HUDEP-2 (cell line): ENCODE measurements around the gene STX10.
A peak's percentile ranks its signal among the peaks of the same experiment; 100 is the strongest.
"Not testable (repeated sequence)": the region's sequence is repeated elsewhere in the genome, so short reads cannot be mapped to it uniquely, and the experiment has no call there.

ENCODE experiments used
- DNase-seq, 76 experiments: peaks; one replicate each; lab custom pipeline; 2025; ENCODE audit not compliant: unreplicated experiment in 76 of 76; lab: John Stamatoyannopoulos, UW

STX10 gene

DNA sequence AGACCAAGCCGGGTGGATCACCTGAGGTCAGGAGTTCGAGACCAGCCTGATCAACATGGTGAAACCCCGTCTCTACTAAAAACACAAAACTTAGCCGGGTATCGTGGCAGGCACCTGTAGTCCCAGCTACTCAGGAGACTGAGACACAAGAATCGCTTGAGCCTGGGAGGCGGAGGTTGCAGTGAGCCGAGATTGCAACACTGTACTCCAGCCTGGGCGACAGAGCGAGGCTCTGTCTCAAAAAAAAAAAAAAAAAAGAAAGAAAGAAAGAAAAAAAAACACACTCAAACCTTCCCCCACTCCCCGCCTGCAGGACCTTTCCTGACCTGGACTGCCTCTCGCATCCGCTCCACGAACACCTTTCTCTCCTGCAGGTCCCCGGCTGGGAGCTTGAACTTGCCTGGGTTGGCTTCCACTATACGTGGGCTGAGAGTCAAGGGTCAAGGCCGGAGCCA lies 975 bp downstream of the STX10 start:
- DNase-seq, result not testable (repeated sequence)

DNA sequence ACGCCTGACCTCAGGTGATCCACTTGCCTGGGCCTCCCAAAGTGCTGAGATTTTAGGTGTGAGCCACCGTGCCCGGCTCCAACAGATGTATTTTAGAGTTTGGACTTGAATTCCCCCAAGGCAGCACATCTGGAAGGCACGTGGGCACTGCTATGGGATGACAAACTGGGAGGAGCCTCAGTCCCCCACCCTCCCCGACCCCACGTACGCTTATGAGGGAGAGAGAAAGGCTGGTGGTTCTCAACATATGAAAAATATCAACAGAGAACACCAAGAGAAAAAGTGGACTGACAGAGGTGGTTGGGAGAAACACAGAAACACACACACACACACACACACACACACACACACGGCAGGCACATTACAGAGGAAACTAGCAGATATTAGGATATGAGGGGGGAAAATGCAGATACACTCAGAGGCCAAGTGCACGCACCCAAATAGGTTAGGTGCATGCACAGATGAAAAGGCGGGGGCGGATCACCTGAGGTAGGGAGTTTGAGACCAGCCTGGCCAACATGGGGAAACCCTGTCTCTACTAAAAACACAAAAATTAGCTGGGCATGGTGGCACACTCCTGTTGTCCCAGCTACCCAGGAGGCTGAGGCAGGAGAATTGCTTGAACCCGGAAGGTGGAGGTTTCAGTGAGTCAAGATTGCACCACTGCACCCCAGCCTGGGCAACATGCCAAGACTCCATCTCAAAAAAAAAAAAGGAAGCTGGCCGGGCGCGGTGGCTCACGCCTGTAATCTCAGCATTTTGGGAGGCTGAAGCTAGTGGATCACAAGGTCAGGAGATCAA lies 3.2 kb downstream of the STX10 start:
- DNase-seq, result peak in 55 of 76 experiments; percentile 15 to 67 (median 43)

DNA sequence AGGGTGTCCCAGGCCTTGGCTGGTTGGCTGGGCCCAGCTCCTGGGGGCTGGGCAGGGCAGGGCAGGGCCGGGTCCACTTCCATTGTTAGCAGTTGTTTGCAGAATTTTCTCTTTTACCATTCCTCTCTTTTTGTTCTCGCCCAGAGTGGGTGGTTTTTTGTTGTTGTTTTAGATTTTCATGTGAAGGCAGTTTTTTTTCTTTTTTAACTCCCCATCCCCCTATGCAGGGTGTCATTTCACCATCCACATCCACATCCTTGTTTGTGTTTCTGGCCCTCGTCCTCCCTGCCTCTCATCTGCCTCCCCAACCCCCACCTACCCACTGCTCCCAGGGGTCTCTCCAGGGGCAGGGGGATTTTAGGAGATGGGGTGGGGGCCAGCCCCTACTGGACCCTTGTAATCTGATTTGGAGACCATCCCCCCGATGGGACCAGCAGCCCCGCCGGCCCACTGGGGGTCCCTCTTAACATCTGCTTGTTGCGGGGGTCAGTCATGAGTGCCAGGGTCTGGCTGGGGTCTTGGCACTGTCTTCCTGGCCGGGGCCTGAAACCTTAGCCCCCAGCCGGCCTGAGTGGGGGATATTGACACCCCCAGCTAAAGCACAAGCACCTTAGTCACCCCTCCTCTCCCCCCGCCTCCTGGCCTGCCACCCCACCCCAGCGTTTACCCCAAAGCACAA lies 10.4 kb downstream of the STX10 start:
- DNase-seq, result no peak

DNA sequence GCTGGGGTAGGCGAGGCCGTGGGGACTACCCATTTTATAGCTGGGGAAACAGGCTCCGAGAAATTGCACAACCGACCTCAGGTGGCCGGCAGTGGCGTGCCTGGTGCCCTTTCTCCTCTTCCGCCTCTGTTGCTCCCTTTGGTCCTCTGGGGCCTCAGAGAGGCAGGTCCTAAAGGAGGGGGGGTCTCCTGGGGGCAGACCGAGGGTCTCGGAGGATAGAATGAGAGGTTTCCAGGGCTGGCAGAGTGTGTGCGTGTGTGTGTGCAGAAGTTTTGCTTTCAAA lies 11.3 kb downstream of the STX10 start:
- no peak for DNase-seq

DNA sequence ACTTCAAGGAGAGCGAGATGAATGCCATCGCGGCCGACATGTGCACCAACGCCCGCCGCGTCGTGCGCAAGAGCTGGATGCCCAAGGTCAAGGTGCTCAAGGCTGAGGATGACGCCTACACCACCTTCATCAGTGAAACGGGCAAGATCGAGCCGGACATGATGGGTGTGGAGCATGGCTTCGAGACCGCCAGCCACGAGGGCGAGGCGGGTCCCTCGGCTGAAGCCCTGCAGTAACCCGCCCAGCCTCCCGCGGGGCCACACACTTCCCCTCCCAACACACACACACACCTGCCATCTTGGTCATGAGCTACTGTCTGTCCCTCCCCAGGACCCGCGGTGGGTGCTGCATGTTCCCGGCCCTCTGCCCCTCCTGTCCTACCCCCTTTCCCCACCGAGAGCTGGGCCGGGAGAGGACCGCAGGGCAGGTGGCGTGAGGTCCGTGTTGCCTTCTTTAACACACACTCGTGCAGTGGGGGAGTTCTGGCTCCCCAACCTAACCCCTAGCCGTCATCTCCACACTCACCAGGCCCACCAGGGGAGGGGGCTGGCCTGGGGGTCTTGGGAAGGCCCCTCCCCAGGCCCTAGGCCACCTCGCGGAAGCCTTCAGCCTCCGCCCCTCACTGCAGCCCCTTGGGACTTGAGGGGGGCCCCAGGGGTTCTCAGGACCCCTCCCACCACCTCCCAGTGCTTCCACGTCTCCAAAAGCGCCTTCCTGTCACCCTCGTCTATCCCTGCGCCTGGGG lies 11.8 kb downstream of the STX10 start:
- DNase-seq, result no peak

DNA sequence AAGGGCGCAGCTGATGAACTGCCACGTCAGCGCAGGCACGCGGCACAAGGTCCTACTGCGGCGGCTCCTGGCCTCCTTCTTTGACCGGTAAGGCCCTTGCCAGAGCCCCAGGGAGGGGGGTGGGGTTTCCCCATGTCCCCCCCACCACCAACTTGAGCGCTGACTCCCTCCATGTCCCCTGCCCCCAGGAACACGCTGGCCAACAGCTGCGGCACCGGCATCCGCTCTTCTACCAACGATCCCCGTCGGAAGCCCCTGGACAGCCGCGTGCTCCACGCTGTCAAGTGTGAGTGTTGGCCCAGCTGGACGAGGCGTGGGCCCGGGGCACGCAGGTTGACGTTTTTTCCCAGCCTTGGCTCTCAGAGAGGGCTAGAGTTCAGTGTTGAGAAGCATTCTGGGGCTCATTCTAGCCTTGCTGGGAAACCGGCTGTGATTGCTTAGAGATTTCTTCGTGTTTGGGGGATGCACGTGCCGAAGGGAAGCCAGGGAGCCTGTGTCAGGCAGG lies 12.8 kb downstream of the STX10 start:
- no peak for DNase-seq

DNA sequence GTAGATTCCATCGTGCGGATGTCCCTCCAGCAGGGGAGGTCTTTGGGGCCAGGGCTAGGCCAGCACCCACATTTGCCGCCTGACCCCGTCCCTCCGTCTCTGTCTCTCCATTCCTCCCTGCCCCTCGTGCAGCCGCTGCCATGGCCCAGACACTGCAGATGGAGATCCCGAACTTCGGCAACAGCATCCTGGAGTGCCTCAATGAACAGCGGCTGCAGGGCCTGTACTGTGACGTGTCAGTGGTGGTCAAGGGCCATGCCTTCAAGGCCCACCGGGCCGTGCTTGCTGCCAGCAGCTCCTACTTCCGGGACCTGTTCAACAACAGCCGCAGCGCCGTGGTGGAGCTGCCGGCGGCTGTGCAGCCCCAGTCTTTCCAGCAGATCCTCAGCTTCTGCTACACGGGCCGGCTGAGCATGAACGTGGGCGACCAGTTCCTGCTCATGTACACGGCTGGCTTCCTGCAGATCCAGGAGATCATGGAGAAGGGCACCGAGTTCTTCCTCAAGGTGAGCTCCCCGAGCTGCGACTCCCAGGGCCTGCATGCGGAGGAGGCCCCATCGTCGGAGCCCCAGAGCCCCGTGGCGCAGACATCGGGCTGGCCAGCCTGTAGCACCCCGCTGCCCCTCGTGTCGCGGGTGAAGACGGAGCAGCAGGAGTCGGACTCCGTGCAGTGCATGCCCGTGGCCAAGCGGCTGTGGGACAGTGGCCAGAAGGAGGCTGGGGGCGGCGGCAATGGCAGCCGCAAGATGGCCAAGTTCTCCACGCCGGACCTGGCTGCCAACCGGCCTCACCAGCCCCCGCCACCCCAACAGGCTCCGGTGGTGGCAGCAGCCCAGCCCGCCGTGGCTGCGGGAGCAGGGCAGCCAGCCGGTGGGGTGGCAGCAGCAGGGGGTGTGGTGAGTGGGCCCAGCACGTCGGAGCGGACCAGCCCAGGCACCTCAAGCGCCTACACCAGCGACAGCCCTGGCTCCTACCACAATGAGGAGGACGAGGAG lies 14.8 kb downstream of the STX10 start:
- DNase-seq, result no peak

DNA sequence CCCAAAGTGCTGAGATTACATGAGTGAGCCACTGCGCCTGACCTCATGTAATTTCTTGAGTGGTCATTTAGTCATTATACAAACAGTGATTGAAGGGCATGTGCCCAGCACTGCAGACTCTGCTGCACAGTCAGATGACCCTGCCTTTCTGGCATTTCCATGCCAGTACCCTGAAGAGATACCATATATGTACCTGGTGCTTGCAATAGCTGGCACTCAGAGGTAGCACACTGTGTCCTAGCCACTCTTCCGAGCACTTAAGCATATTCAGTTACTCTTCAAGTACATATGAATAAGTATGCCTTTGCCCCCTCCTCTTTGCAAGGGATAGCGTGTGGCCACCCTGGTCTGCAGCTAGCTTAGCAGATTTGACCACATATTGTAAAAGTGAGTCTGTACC lies 15.5 kb downstream of the STX10 start:
- DNase-seq, result no peak

DNA sequence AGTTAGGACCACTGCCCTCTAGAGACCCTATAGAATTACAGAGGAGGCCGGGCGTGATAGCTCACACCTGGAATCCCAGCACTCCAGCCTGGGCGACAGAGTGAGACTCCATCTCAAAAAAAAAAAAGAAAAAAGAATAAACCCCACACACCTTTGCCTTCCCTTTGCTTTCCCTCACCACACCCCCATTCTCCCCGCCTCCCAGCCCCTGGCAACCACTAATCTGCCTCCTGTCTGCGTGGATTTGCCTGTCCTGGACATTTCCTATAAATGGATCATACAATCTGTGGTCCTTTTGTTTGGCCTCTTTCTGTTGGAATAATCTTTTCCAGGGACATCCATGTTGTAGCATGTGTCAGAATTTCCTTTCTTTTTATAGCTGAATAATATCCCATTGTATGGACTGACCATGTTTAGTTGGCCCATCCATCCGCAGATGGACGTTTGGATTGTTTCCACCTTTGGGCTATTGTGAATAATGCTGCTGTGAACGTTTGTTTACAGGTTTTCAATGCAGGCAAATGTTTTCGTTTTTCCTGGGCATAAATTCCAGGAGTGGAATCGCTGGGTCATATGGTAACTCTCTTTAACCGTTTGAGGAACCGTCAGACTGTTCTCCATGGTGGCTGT lies 16.8 kb downstream of the STX10 start:
- no peak for DNase-seq

DNA sequence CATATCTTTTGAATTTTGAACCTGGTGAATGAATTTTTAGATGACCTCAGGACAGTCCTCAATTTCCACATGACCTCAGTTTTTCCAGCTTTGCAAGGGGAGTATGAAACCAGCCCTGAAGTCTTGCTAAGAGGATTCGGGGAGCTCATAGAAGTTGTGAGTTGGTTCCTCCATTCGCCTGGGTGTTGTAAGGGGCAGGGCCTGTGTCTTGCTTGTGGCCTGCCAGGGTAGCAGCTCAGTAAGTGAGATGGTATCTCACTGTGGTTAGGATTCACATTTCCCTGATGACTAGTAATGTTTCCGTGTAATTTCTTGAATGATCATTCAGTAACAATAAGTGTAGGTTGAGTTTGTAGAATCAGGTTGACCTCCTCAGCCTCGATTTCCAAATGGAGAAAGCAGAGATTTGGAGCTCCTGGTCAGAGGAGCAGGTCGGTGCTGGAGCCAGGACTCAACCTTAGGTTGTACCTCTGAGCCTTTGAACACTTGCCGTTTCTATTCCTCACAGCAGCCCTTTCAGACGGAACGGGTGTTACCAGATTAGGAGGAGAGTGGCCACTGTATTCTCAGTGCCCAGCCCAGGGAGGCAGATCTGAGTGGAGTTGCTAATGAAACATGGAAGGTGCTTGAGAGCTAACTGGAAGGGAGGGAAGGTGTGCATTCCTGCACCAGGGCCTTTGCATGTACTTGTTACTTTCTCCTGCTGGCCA lies 17.5 kb downstream of the STX10 start:
- DNase-seq, result peak in 62 of 76 experiments; percentile 15 to 86 (median 51)

DNA sequence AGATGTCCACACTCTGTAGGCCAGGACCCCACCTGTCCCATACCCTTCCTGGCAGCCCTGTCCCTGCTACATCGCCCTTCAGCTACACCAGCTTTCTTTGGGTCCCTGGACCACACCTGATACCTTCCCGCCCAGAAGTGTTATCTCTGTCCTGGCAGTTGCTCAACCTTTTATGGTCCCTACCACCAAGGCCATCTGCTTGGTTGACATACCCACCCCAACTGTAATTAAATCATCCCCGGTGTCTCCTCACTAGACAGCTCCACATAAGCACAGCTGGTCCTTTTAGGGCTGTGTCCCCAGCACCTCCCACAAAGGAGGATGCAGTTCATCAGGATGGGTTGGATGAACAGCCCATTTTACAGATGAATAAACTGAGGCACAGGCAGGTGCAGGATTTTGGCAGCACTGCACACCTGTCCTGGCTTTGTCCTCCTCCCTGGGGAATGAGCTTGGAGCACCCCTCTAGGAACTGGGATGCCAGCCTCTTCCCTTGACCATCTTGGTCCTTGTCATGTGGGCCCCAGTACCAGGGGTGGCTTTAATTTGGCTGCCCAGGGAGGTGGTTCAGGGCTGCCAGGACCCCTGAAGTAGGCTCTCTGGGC lies 19.2 kb downstream of the STX10 start:
- DNase-seq, result no peak

DNA sequence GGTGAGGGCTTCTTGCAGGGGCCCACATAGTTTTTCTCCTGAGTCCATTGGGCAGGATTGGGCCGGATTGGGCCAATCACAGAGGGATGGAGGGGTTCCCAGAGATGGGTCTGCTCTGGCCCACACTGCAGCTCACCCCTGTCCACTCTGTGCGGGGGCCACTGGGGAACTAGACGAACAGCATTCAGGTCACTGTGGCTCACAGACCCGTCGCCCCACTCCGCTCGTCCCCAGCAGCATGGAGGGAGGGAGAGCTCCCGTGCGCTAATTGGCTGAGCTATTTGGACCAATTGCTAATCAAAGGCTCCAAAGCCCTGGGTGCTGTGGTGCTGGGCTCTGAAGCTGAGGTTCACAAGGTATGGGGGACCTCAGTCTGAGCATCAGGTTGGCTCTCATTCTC lies 20.8 kb downstream of the STX10 start:
- DNase-seq, result no peak

DNA sequence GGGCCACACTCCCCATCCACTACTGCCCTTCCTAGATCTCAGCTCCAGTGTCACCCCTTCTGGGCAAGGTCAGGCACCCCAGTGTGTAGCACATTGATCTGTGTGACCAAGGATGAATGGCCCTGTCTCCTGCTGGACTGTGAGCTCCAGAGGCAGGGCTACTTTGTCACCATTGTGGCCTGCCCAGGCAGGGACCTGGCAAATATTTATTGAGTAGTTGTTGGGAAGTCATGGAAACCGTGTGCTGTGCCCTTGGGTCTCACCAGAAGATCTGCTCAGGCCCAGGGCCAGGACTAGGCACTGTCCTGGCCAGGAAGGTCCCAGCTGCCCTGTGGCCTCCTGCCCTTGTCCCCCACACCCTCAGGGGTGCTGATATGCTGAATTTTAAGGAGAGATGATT lies 21.6 kb downstream of the STX10 start:
- DNase-seq, result no peak

DNA sequence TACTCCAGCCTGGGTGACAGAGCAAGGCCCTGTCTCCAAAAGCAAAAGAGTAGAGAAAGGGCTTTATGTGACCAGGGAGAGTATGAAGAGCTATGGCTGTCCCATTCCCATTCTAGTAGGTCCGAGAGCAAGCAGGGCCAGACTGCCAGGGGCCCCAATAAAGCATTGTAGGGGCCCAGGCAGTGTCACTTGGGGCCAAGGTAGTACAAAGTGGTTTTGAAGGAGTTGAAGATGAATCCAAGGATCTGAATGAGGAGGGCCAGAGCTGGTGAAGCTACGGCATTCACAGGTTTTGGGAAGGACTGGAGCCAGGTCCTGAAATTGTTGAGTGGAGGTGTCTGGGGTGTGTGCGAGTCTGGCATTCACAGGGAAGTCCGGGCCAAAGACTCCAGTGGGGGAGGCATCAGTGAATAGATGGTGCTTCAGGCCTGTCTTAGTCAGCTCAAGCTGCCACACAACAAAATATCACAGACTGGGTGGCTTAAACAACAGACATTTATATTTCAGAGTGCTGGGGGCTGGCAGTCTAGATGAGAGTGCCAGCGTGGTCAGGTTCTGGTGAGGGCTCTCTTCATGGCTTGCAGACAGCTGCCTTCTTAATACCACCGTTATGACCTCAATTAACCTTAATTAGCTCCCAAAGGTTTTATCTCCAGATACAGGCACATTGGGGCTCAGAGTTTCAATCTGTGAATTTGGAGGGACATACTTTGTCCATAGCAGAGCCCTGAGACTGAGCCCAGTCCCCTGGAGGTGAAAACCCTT lies 22.2 kb downstream of the STX10 start:
- DNase-seq, result no peak

DNA sequence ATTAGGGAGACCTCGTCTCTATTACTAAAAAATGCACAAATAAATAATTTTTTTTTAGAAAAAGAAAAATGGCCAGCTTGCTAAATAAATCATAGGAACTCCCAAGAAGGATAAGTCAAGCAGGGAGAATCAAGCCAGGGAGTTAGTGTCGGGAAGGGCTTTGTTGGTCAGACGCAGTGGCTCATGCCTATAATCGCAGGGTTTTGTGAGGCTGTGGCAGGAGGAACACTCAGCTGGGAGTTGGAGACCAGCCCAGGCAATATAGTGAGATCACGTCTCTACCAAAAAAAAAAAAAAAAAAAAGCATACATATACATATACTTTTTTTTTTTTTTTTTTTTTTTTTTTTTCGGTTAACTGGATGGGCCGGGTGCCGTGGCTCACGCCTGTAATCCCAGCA lies 23.1 kb downstream of the STX10 start:
- DNase-seq, result no peak

DNA sequence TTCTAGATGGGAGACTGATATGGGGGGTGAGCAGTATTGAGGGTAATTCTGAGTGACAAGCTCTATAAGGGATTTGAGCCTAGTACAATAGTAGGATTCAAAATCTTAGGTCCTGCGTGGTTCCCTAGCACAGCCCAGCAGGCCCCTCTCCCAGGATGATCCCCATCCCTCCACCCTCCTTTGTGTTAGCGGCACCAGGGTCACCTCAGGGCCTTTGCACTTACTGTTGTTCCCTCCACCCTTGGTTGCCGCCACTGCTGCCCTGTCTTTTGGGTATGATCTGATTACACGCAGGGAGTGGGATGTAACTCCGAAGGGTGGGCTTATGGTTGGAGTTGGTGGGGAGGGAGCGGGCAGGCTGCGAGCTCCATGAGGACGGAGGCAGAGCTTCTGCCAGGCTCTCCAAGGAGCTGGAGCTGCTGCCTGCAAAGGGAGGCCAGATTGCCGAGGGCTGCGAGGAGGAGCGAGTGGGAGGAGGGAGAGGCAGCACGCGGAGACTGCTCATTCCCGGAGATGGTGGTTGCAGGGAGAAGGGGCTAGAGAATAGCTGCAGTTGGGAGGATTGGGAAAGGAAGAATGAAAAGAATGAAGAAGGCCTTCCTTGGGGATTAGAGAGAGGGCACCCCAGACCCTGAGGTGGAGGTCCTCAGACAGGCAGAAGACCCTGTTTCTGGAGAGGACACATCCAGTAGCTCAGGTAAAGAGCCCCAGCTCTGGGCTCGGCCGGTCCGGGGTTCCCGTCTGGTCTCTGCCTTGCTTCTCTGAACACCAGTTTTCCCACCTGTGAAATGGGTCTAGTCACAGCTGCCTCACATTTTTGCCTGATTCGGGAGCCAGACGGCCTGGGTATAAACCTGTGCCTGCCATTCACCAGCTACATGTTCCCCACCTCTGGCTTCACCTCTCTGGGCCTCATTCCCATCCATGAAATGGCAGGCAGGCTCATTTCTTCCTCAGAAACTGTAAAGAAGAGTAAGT lies 26.9 kb downstream of the STX10 start:
- DNase-seq, result no peak

DNA sequence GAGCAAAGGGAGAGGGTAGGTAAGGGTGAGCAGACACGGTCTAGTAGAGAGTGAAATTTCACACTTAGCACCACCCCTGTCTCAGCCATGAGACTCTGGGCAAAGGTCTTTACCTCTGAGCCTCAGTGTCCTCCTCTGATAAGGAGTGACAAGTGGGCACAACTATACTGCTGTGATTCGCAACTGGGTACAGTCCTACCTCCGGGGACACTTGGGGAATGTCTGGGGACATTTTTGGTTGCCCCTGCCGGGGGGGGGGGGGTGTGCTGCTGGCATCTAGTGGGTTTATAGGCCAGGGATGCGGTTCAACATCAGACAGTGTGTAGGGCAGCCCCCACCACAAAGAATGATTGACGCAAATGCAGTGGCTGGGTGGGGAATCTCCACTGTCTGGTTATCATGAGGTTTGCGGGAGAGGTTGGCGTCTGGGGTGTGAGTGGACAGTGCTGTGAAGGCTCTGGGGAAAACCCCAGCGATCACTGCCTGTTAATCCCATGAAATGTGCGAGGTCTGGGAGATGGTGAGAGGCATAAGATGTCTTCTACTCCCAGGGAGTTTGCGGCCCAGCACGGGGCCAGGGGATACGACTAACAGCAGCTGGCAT lies 27.8 kb downstream of the STX10 start:
- DNase-seq, result no peak
